Skeletal muscle tissue (tissue), 4 donors: Measurements from ENCODE around the gene TSPAN9. TPM values are rescaled to one million over a fixed set of nuclear protein-coding genes. Genes with fewer than 3 reads are reported as not detected.

Experiments used
- H3K27ac ChIP-seq: one replicate; pipeline ENCODE4 v1.7.0; 2013; ENCODE audit warnings: mild to moderate bottlenecking, low read depth, low read length, inconsistent platforms
- H3K27me3 ChIP-seq, 3 donors: one replicate each; pipeline ENCODE4 v1.7.0; 2013; ENCODE audit warnings: low read length in 3 of 3; ENCODE audit not compliant: control insufficient read depth in 3 of 3, insufficient read depth in 3 of 3
- H3K36me3 ChIP-seq, 3 donors: one replicate each; pipeline ENCODE4 v1.7.0; 2013; ENCODE audit warnings: low read length in 3 of 3; ENCODE audit not compliant: control insufficient read depth in 3 of 3, insufficient read depth in 3 of 3
- H3K4me1 ChIP-seq, 3 donors: one replicate each; pipeline ENCODE4 v1.7.0; 2013; ENCODE audit warnings: low read length in 3 of 3, mild to moderate bottlenecking in 3 of 3; ENCODE audit not compliant: control insufficient read depth in 3 of 3, insufficient read depth in 3 of 3
- H3K4me3 ChIP-seq, 3 donors: one replicate each; pipeline ENCODE4 v1.7.0; 2013; ENCODE audit warnings: low read length in 3 of 3
- H3K9ac ChIP-seq, 3 donors: one replicate each; pipeline ENCODE4 v1.7.0; 2013; ENCODE audit warnings: low read length in 3 of 3, mild to moderate bottlenecking in 3 of 3, moderate library complexity in 2 of 3, low read depth in 1 of 3
- H3K9me3 ChIP-seq, 3 donors: one replicate each; pipeline ENCODE4 v1.7.0; 2013; ENCODE audit warnings: low read length in 3 of 3; ENCODE audit not compliant: control insufficient read depth in 3 of 3
- total RNA-seq: library from RNA; depleted of rRNA; stranded (reverse); fragments of >200 nt; gene quantifications from one replicate; pipeline ENCODE4 v1.2.3, GENCODE V29; 2014
- donor health status: Osteomylitis.

TSPAN9 gene
- total RNA-seq, 1 donor from 2014 or later, result 66.3 TPM

DNA sequence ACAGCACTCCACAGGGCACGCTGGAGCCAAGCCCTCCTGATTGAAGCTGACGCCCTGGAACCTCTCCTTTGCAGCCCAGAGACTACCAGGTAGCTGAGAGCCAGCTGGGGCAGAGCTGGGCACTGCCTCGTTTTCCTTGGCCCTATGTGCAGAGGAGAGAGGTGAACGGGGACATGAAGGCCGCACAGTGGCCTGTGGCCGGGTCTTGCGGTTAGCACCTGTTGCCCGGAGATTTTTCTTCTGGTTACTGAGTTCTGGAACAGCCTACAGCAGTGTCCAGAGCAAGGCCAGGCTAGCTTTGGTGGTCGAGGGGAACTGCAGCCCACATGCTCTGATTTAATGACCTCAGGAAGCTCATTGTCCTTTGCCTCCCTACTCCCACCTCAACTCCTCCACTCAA is 212.5 kb downstream of the TSPAN9 start:
- no peak overlapping the region for H3K9ac ChIP-seq
- H3K27me3 ChIP-seq, result peaks cover 0 to 6% (median 3%) of the 10 kb centered on the region in 3 donors
- peaks cover 5 to 13% (median 12%) of the 10 kb centered on the region in 3 donors for H3K4me1 ChIP-seq
- H3K9me3 ChIP-seq, result no peaks in the 10 kb centered on the region
- H3K4me3 ChIP-seq, result no peak overlapping the region
- no peak overlapping the region for H3K27ac ChIP-seq
- peaks cover 0 to 6% (median 0%) of the 10 kb centered on the region in 3 donors for H3K36me3 ChIP-seq

DNA sequence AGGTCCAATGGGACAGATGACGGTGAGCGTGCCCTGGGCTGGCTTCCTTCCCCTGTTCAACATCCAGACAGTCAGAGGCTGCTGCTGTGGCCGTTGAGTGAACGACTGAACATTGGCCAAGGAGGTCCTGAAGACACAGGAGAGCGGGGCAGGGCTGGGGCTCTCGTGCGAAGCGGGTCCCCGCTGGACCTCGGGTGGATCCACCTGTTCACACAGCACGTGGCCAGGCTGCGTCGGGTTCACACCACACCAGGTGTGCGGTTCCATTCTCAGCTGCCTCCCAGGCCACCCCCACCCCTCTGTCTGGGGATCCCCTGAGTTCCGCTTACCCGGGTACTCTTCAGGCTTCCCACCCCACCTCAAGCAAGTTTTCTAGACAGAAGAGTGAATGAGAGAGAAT is 214.8 kb downstream of the TSPAN9 start:
- H3K9ac ChIP-seq, result no peak overlapping the region
- H3K9me3 ChIP-seq, result no peaks in the 10 kb centered on the region
- H3K27me3 ChIP-seq, result peaks cover 0 to 11% (median under 1%) of the 10 kb centered on the region in 3 donors

DNA sequence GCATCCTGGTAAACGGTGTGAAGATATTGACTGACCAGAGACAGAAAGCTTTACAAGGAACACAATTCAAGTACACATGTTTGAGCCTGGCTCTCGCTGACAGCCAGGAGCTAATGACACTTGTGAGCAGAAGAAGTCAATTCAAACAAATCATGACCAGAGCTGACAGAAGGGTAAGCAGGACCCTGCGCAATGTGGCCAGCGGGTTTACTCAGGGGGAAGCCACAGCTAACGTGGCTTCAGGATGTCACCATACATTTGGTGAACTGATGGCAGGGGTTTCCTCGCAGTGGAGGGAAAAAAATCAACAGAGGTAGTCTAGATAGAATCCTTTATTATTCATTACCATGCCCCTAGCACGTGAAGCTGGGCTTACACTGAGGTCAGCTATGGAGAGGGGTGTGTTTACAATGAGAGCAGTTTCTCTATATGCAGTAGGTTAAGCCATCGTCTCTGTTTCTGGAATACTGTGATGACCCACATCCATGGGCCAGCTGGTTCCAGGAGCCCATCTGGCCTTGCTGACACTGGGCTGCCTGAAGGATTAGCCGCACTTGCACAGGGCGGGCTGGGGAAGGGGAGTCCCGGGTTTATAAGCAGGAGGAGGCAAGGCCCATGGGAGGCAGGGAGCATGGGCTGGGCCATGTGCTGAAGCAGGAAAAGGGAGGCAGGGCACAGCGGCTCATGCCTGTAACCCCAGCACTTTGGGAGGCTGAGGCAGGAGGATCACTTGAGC is 215.7 kb downstream of the TSPAN9 start:
- Histone ChIP-seq H3K27me3 (peaks cover 0 to 11% (median 0%) of the 10 kb centered on the region in 3 donors), H3K4me1 (peaks cover 5 to 25% (median 15%) of the 10 kb centered on the region in 3 donors), H3K36me3 (no peaks in the 10 kb centered on the region), H3K9ac (no peak overlapping the region), H3K27ac (no peak overlapping the region), H3K4me3 (no peak overlapping the region), H3K9me3 (no peaks in the 10 kb centered on the region)

More for the DNA sequence above, 214.8 kb downstream of the TSPAN9 start:
- peaks cover 5 to 25% (median 15%) of the 10 kb centered on the region in 3 donors for H3K4me1 ChIP-seq
- H3K4me3 ChIP-seq, result no peak overlapping the region
- H3K27ac ChIP-seq, result no peak overlapping the region
- no peaks in the 10 kb centered on the region for H3K36me3 ChIP-seq

DNA sequence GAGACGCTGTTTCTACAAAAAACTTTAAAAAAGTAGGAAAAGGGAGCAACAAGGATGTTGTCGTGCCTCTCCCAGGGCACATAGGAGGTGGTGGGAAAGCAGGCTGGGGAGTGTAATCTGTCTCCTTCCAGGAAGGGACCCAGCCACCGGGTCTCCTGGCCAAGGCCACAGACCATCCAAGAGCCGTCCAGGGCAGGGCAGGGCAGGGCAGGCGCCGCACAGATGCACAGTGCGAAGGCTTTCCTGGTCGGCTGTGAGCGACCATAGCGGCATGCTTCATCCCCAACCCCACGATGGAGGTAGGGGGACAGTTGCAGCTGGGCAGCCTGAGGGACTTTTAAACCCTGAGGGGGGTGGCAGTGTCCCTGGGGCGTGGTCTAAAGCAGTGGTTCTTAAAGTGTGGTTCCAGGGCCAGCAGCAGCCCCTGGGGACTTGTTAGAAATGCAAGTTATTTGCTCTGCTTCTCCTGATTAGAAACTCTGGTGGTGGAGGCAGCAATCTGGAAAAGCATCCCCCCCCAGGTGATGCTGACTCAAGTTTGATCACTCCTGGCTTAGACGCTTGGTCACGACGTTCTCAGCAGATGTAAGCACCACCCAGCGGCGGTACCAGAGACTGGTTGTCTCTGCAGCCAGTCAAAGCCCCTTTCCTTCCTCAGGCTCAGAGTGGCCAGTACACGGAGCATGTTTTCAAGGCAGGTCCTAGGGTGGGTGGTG is 216.4 kb downstream of the TSPAN9 start:
- Histone ChIP-seq H3K27ac (no peak overlapping the region), H3K4me3 (no peak overlapping the region), H3K36me3 (no peaks in the 10 kb centered on the region), H3K9me3 (no peaks in the 10 kb centered on the region), H3K27me3 (peaks cover 0 to 11% (median 0%) of the 10 kb centered on the region in 3 donors), H3K9ac (peak overlapping the region in 1 of 3 donors; percentile 50), H3K4me1 (peaks cover 5 to 25% (median 15%) of the 10 kb centered on the region in 3 donors)

DNA sequence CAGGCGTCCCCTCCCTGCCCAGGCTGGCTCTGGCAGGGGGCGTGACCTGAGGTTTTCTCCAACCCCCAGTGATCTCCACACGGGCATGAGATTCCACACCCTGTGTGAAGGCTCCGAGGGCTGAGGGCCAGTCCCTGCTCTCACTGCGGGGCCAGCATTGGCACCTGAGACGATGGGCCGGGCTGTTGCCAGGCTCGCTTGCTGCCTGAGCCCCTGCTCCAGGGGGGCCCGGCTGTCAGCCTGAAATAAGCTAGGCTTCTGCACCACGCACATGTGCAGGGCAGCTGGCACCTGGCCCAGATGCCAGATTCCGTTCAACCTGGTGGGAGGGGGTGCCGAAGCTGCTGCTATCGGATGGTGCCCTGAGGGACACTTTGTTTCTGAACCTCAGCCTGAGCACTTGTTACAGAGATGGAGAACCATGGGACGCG is 217.3 kb downstream of the TSPAN9 start:
- H3K36me3 ChIP-seq, result no peaks in the 10 kb centered on the region
- H3K4me3 ChIP-seq, result no peak overlapping the region
- H3K27me3 ChIP-seq, result peaks cover 0 to 11% (median 0%) of the 10 kb centered on the region in 3 donors
- peaks cover 6 to 29% (median 16%) of the 10 kb centered on the region in 3 donors for H3K4me1 ChIP-seq
- peak overlapping the region in 1 of 3 donors; percentile 50 for H3K9ac ChIP-seq
- no peak overlapping the region for H3K27ac ChIP-seq
- H3K9me3 ChIP-seq, result no peaks in the 10 kb centered on the region

DNA sequence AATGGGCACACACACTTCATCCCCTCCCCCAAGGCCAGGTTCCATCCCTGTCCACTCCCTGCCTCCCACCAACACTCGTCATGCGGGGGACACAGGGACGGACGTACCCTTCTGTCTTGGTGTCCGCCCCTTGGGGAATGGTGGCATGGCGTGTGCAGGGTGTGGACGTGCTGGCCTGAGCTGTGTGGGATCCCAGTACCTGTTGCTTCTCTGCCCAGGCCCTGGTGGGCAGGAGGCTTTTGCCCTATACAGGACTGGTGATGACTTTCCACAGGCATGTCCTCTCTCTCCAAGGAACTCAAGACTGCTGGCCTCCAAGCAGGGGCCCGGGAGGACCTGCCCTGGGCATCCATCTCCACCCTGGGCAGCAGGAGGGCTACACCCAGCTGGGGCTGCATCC is 218.0 kb downstream of the TSPAN9 start:
- Histone ChIP-seq H3K4me1 (peaks cover 13 to 37% (median 23%) of the 10 kb centered on the region in 3 donors), H3K27ac (no peak overlapping the region), H3K36me3 (no peaks in the 10 kb centered on the region), H3K9ac (no peak overlapping the region), H3K4me3 (no peak overlapping the region), H3K9me3 (no peaks in the 10 kb centered on the region), H3K27me3 (peaks cover 0 to 11% (median 0%) of the 10 kb centered on the region in 3 donors)

DNA sequence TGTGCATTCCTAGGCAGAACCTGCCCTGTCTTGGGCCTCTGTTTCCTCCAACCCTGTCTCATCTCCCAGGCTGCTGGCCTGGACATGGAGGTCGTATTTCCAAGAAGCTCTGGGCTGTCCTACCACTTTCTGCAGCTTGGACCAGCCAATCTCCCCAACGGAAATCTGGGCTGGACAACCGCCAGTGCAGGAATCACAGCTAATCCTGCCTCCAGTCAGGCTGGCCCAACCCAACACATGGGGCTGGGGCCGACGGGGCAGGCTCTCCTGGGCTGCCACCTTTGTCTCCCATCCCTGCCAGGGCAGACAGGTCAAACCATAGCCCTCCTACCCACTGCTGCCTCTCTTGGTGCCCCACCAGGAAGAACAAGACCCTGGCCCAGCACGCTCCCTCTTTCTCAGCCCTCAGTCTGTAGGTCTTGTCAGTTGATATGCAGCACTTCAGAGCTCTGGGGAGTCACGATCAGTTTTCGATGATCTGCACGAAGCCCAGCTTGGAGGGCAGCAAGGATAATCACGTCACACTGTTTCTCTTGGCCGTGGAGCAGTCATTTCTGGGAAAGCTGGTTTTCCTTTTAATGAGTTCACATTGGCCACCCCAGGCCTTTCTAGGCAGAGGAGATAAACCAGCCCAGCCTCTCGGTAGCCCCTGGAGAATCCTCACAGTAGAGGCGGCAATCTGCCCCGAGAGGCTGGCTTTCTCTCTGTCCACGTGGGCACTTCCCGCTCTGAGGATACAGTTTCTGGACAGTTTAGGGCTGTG is 218.6 kb downstream of the TSPAN9 start:
- H3K4me1 ChIP-seq, result peaks cover 19 to 43% (median 29%) of the 10 kb centered on the region in 3 donors
- H3K4me3 ChIP-seq, result no peak overlapping the region
- H3K27ac ChIP-seq, result no peak overlapping the region

DNA sequence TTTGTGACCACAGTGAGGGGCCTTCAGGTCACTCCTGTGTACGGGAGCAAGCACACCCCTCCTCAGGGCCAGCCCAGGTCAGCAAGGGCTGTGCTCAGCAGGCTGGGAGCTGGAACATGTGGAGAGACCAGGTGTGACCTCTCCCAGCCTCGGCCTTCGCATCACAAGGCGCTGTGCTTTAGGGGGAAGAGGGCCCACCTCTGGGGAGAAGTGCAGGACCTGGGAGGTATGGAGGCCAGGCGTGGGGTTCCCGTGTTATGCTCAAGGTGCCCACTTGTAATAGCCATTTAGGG is 219.2 kb downstream of the TSPAN9 start:
- no peak overlapping the region for H3K27ac ChIP-seq
- no peaks in the 10 kb centered on the region for H3K9me3 ChIP-seq
- no peaks in the 10 kb centered on the region for H3K36me3 ChIP-seq
- no peak overlapping the region for H3K4me3 ChIP-seq
- peaks cover 0 to 11% (median 0%) of the 10 kb centered on the region in 3 donors for H3K27me3 ChIP-seq
- H3K4me1 ChIP-seq, result peaks cover 20 to 45% (median 32%) of the 10 kb centered on the region in 3 donors
- H3K9ac ChIP-seq, result no peak overlapping the region

More for the DNA sequence above, 218.6 kb downstream of the TSPAN9 start:
- Histone ChIP-seq H3K9me3 (no peaks in the 10 kb centered on the region), H3K36me3 (no peaks in the 10 kb centered on the region), H3K27me3 (peaks cover 0 to 11% (median 0%) of the 10 kb centered on the region in 3 donors), H3K9ac (no peak overlapping the region)

DNA sequence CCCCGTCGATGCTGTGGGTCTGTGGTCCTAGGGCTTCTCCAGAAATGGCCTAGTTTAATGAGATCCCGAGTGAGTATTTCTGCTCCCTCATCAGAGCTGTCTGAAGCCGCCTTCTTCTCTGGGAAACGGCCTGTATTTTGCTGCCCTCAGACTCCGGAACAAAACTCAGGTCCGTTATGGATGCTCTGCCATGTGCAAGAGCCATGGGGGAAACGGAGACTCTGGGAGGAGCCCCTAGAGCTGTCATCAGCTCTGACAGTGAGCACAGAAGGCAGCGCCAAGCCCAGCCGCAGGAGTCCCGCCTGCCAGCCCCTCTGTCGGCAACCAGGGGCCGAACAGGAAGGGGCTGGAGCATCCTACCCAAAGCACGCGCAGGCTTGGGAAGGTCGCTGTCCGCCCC is 221.4 kb downstream of the TSPAN9 start:
- H3K9ac ChIP-seq, result no peak overlapping the region
- H3K4me1 ChIP-seq, result peaks cover 20 to 43% (median 31%) of the 10 kb centered on the region in 3 donors
- H3K27me3 ChIP-seq, result peaks cover 0 to 5% (median 3%) of the 10 kb centered on the region in 3 donors
- H3K4me3 ChIP-seq, result no peak overlapping the region
- H3K27ac ChIP-seq, result no peak overlapping the region
- H3K9me3 ChIP-seq, result no peaks in the 10 kb centered on the region
- H3K36me3 ChIP-seq, result no peaks in the 10 kb centered on the region
